ENCODE data around the gene ANXA2R. TPM values are rescaled to one million over a fixed set of nuclear protein-coding genes. Genes with fewer than 3 reads are reported as not detected.

The ANXA2R gene
- total and polyA plus RNA-seq, 8 donors: 1.5 to 2.9 (median 2.1) TPM

GRCh38 chr5:43049236-43049635 lies 9.1 kb upstream of the ANXA2R start:
- TF ChIP-seq, protein P1, sequence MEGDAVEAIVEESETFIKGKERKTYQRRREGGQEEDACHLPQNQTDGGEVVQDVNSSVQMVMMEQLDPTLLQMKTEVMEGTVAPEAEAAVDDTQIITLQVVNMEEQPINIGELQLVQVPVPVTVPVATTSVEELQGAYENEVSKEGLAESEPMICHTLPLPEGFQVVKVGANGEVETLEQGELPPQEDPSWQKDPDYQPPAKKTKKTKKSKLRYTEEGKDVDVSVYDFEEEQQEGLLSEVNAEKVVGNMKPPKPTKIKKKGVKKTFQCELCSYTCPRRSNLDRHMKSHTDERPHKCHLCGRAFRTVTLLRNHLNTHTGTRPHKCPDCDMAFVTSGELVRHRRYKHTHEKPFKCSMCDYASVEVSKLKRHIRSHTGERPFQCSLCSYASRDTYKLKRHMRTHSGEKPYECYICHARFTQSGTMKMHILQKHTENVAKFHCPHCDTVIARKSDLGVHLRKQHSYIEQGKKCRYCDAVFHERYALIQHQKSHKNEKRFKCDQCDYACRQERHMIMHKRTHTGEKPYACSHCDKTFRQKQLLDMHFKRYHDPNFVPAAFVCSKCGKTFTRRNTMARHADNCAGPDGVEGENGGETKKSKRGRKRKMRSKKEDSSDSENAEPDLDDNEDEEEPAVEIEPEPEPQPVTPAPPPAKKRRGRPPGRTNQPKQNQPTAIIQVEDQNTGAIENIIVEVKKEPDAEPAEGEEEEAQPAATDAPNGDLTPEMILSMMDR (IDR thresholded peaks at IDR 0.05): no peak
- intact Hi-C loops (cut with DNase I): loop anchor here in 1 of 2 donors (10.0 kb wide), 1 partner anchor 94 kb away; no protein-coding TSS in a partner anchor

DNA sequence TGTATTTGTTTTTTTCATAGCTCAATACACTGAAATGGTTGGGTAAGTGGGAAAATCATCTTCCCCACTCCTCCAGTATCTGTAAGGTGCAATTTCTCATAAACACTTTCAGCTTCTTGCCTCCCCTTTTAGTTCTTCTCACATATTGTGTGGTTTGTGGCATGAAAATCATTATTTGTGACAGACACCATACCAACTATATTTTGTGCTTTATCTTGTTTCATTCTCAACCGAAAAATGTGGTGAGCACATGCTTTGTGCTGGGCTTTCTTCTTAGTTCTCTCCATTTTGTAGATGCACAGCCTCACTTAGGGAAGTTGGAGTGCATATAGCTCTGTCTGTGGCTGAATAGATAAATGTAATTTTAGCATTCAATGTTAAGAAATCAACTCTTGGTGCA lies 6.4 kb upstream of the ANXA2R start:
- Histone ChIP-seq H3K4me3 (no peak overlapping the region), H3K27ac (no peak overlapping the region), H3K27me3 (peaks cover 0 to 4% of the 10 kb centered on the region in 2 donors), H3K36me3 (no peaks in the 10 kb centered on the region), H3K9me3 (no peaks in the 10 kb centered on the region), H3K4me1 (peaks cover 0 to 7% of the 10 kb centered on the region in 2 donors)
- TF ChIP-seq, protein P1 (IDR thresholded peaks at IDR 0.05): no peak
- DNase-seq: no peak
- ATAC-seq: no peak
- intact Hi-C loops (cut with DNase I): loop anchor here in 1 of 2 donors (10.0 kb wide), 1 partner anchor 92 kb away; no protein-coding TSS in a partner anchor

More at GRCh38 chr5:43049236-43049635, 9.1 kb upstream of the ANXA2R start:
- peaks cover 0 to 5% of the 10 kb centered on the region in 2 donors for H3K4me1 ChIP-seq
- H3K9me3 ChIP-seq: no peaks in the 10 kb centered on the region
- DNase-seq: no peak
- H3K27me3 ChIP-seq: no peaks in the 10 kb centered on the region
- no peak overlapping the region for H3K4me3 ChIP-seq
- H3K36me3 ChIP-seq: peaks cover 0 to 5% of the 10 kb centered on the region in 2 donors
- no peak overlapping the region for H3K27ac ChIP-seq
- no peak for ATAC-seq

GRCh38 chr5:43045236-43045635 lies 5.1 kb upstream of the ANXA2R start:
- TF ChIP-seq, protein P1 (IDR thresholded peaks at IDR 0.05): no peak
- no peaks in the 10 kb centered on the region for H3K36me3 ChIP-seq
- no peak overlapping the region for H3K4me3 ChIP-seq
- H3K27me3 ChIP-seq: peaks cover 0 to 12% of the 10 kb centered on the region in 2 donors
- DNase-seq (no peak), ATAC-seq (no peak)
- H3K27ac ChIP-seq: no peak overlapping the region
- intact Hi-C loops (cut with DNase I): loop anchor here in 1 of 2 donors (10.0 kb wide), 1 partner anchor 90 kb away; no protein-coding TSS in a partner anchor
- H3K4me1 ChIP-seq: peaks cover 0 to 7% of the 10 kb centered on the region in 2 donors
- no peaks in the 10 kb centered on the region for H3K9me3 ChIP-seq

- ATAC-seq (no peak), DNase-seq (peak in 1 of 4 donors; percentile 58)
- Histone ChIP-seq H3K36me3 (no peaks in the 10 kb centered on the region), H3K4me3 (no peak overlapping the region), H3K27ac (peak overlapping the region in 1 of 2 donors; percentile 63), H3K9me3 (no peaks in the 10 kb centered on the region), H3K27me3 (peaks cover 0 to 17% of the 10 kb centered on the region in 2 donors), H3K4me1 (peaks cover 0 to 12% of the 10 kb centered on the region in 2 donors)
- intact Hi-C loops (cut with DNase I): loop anchor here in 1 of 2 donors (10.0 kb wide), 1 partner anchor 90 kb away; no protein-coding TSS in a partner anchor
- TF ChIP-seq, protein P1 (IDR thresholded peaks at IDR 0.05): no peak
These were observed 4.2 kb upstream of the ANXA2R start for GRCh38 chr5:43044181-43044914.

DNA sequence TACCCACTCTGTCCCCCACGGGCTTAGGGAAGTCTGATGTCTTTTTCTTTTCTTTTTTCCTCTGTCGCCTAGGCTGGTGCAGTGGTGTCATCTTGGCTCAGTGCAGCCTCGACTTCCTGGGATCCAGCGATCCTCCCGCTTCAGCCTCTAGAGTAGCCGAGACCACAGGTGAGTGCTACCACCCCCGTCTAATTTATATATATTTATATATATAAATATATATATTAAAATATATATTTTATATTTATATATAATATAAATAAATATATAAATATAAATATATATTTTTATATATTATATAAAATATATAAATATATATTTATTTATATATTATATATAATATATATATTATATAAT lies 3.3 kb upstream of the ANXA2R start:
- TF ChIP-seq, protein P1 (IDR thresholded peaks at IDR 0.05): no peak
- Histone ChIP-seq H3K27me3 (peaks cover 0 to 22% of the 10 kb centered on the region in 2 donors), H3K4me3 (peak overlapping the region; percentile 45 to 56), H3K27ac (peak overlapping the region; percentile 97 to 100), H3K9me3 (no peaks in the 10 kb centered on the region), H3K4me1 (peaks cover 0 to 21% of the 10 kb centered on the region in 2 donors), H3K36me3 (no peaks in the 10 kb centered on the region)
- no peak for DNase-seq
- ATAC-seq: no peak
- intact Hi-C loops (cut with DNase I): loop anchor here in 1 of 2 donors (10.0 kb wide), 1 partner anchor 89 kb away; no protein-coding TSS in a partner anchor
